IPS-18c (cell line): Measurements from ENCODE around the gene MCM8.

Experiments used
- H3K4me3 ChIP-seq: 2 replicates; pipeline ENCODE4 v1.7.0; 2013; ENCODE audit warnings: low read depth, mild to moderate bottlenecking, low read length, moderate library complexity; ENCODE audit not compliant: insufficient read depth
- H3K9me3 ChIP-seq: one replicate; pipeline ENCODE4 v1.6.1; 2013; ENCODE audit warnings: mild to moderate bottlenecking, low read length, moderate library complexity; ENCODE audit not compliant: control insufficient read depth, insufficient read depth

Gene MCM8

GRCh38 chr20:5950271-5951031 lies at the start of gene MCM8, which contains the start of gene TRMT6:
Gene MCM8 (plus strand): TSS chr20:5950652. CDS start chr20:5952016, 1,364 bp downstream.
Gene TRMT6 (minus strand): TSS chr20:5950533. CDS start chr20:5950405, 128 bp downstream.
- Histone ChIP-seq H3K9me3 (no peaks in the 10 kb centered on the region), H3K4me3 (peak within 1 kb of the TSS; percentile 91)

GRCh38 chr20:5900908-5901307 lies 49.5 kb upstream of the MCM8 start:
- H3K4me3 ChIP-seq, result no peak overlapping the region

GRCh38 chr20:5908981-5909380 lies 41.5 kb upstream of the MCM8 start:
- no peaks in the 10 kb centered on the region for H3K9me3 ChIP-seq
- no peak overlapping the region for H3K4me3 ChIP-seq

More at GRCh38 chr20:5900908-5901307, 49.5 kb upstream of the MCM8 start:
- no peaks in the 10 kb centered on the region for H3K9me3 ChIP-seq

GRCh38 chr20:5910186-5910585 lies 40.3 kb upstream of the MCM8 start:
- Histone ChIP-seq H3K4me3 (no peak overlapping the region), H3K9me3 (no peaks in the 10 kb centered on the region)

GRCh38 chr20:5913166-5913565 lies 37.3 kb upstream of the MCM8 start:
- no peak overlapping the region for H3K4me3 ChIP-seq
- H3K9me3 ChIP-seq, result no peaks in the 10 kb centered on the region

- Histone ChIP-seq H3K9me3 (no peaks in the 10 kb centered on the region), H3K4me3 (no peak overlapping the region)
These were observed 35.6 kb upstream of the MCM8 start for GRCh38 chr20:5914859-5915258.

- no peak overlapping the region for H3K4me3 ChIP-seq
- no peaks in the 10 kb centered on the region for H3K9me3 ChIP-seq
These were observed 31.4 kb upstream of the MCM8 start for GRCh38 chr20:5918856-5919625.

- Histone ChIP-seq H3K9me3 (no peaks in the 10 kb centered on the region), H3K4me3 (no peak overlapping the region)
These were observed 30.6 kb upstream of the MCM8 start for GRCh38 chr20:5919626-5920544.

GRCh38 chr20:5920581-5920980 lies 29.9 kb upstream of the MCM8 start:
- Histone ChIP-seq H3K4me3 (no peak overlapping the region), H3K9me3 (no peaks in the 10 kb centered on the region)

- H3K9me3 ChIP-seq, result no peaks in the 10 kb centered on the region
- no peak overlapping the region for H3K4me3 ChIP-seq
These were observed 27.0 kb upstream of the MCM8 start for GRCh38 chr20:5923493-5923892.

GRCh38 chr20:5925551-5925950 lies 24.9 kb upstream of the MCM8 start:
- H3K9me3 ChIP-seq, result no peaks in the 10 kb centered on the region
- H3K4me3 ChIP-seq, result no peak overlapping the region

- no peak overlapping the region for H3K4me3 ChIP-seq
- no peaks in the 10 kb centered on the region for H3K9me3 ChIP-seq
These were observed 22.5 kb upstream of the MCM8 start for GRCh38 chr20:5927749-5928462.

- no peaks in the 10 kb centered on the region for H3K9me3 ChIP-seq
- no peak overlapping the region for H3K4me3 ChIP-seq
These were observed 21.4 kb upstream of the MCM8 start for GRCh38 chr20:5928836-5929715.

- Histone ChIP-seq H3K4me3 (no peak overlapping the region), H3K9me3 (no peaks in the 10 kb centered on the region)
These were observed 19.0 kb upstream of the MCM8 start for GRCh38 chr20:5931411-5931810.

- Histone ChIP-seq H3K9me3 (no peaks in the 10 kb centered on the region), H3K4me3 (no peak overlapping the region)
These were observed 17.7 kb upstream of the MCM8 start for GRCh38 chr20:5932796-5933195.
